HL-60 (cell line): ENCODE data around the gene TJP2.

Experiments used
- DNase-seq, 2 experiments: peaks; one replicate each; pipeline ENCODE4 v3.0.0-alpha.2; 2010 to 2020; ENCODE audit warnings: low read depth in 1 of 2, low spot score in 1 of 2
- H3K27ac ChIP-seq: fragments of 250-450 bp; sonication (Bioruptor Pico); replicated peaks from 2 replicates; pipeline ENCODE4 v1.5.1; 2020; ENCODE audit warnings: mild to moderate bottlenecking, moderate library complexity
- H3K27me3 ChIP-seq: fragments of 250-450 bp; sonication (Bioruptor Pico); 2 replicates; pipeline ENCODE4 v1.5.1; 2021; ENCODE audit warnings: mild to moderate bottlenecking, moderate library complexity; ENCODE audit not compliant: insufficient read depth, poor library complexity, severe bottlenecking
- H3K4me3 ChIP-seq: replicated peaks from 2 replicates; pipeline ENCODE4 v1.5.1; 2011; ENCODE audit warnings: mild to moderate bottlenecking, control low read depth, low read length; ENCODE audit not compliant: insufficient read depth
- CTCF ChIP-seq: IDR thresholded peaks from one replicate; pipeline ENCODE4 v1.5.1; 2011; ENCODE audit warnings: low read length, control low read depth, inconsistent platforms; ENCODE audit not compliant: insufficient read depth
- GABPA ChIP-seq: IDR thresholded peaks from 2 replicates; pipeline ENCODE4 v1.6.1; 2012; ENCODE audit warnings: low read depth
- POLR2AphosphoS5 ChIP-seq: IDR thresholded peaks from 2 replicates; pipeline ENCODE4 v1.6.1; 2012; ENCODE audit warnings: low read depth
- REST ChIP-seq: IDR thresholded peaks from 2 replicates; pipeline ENCODE4 v1.6.1; 2012; ENCODE audit warnings: low read depth; ENCODE audit not compliant: insufficient replicate concordance
- SPI1 ChIP-seq: IDR thresholded peaks from 2 replicates; pipeline ENCODE4 v1.6.1; 2012; ENCODE audit warnings: low read depth, mild to moderate bottlenecking, borderline replicate concordance

Gene TJP2

GRCh38 chr9:69181908-69182353 lies 7.9 kb downstream of the TJP2 start:
- TF ChIP-seq GABPA, result no peak
- peak; percentile 81 for TF ChIP-seq SPI1
- H3K27ac ChIP-seq, result peak overlapping the region; percentile 24
- DNase-seq, result peak; percentile 47 to 76
- H3K4me3 ChIP-seq, result no peak overlapping the region
- no peaks in the 10 kb centered on the region for H3K27me3 ChIP-seq

- H3K27ac ChIP-seq, result no peak overlapping the region
- no peak for DNase-seq
- TF ChIP-seq CTCF, result no peak
- no peak for TF ChIP-seq SPI1
- TF ChIP-seq REST, result no peak
- no peak for TF ChIP-seq POLR2AphosphoS5
- no peak for TF ChIP-seq GABPA
- H3K4me3 ChIP-seq, result no peak overlapping the region
- no peaks in the 10 kb centered on the region for H3K27me3 ChIP-seq
Measured at GRCh38 chr9:69184266-69184665, 10.2 kb downstream of the TJP2 start.

- DNase-seq, result no peak
- H3K27ac ChIP-seq, result no peak overlapping the region
- TF ChIP-seq POLR2AphosphoS5 (no peak), GABPA (no peak), SPI1 (no peak), CTCF (no peak), REST (no peak)
- no peaks in the 10 kb centered on the region for H3K27me3 ChIP-seq
- no peak overlapping the region for H3K4me3 ChIP-seq
Measured at GRCh38 chr9:69186841-69187611, 12.9 kb downstream of the TJP2 start.

GRCh38 chr9:69188975-69189374 lies 14.9 kb downstream of the TJP2 start:
- no peak for TF ChIP-seq CTCF
- TF ChIP-seq POLR2AphosphoS5, result no peak
- no peak for TF ChIP-seq SPI1
- no peak for TF ChIP-seq GABPA
- no peak for TF ChIP-seq REST
- no peak for DNase-seq

More at GRCh38 chr9:69188975-69189374, 14.9 kb downstream of the TJP2 start:
- Histone ChIP-seq H3K27ac (no peak overlapping the region), H3K4me3 (no peak overlapping the region), H3K27me3 (no peaks in the 10 kb centered on the region)
